ENCODE measurements around the gene SLC9A3.

- TF ChIP-seq CTCF (conservative IDR thresholded peaks at IDR 0.05; ENCODE audit: low read depth, low read length), result no peak
- TF ChIP-seq EZH2 (IDR thresholded peaks at IDR 0.05; ENCODE audit: borderline replicate concordance, low read depth, low read length, poor library complexity, severe bottlenecking), result no peak
Measured at GRCh38 chr5:515273-515836, 8.9 kb downstream of the SLC9A3 start.

Measured in A673 (cell line).